H1 (cell line): ENCODE data around the gene PXMP4. TPM values are rescaled to one million over a fixed set of nuclear protein-coding genes. Genes with fewer than 3 reads are reported as not detected.

ENCODE experiments used
- CBX8 ChIP-seq: fragments of 300-800, 300-1000 bp; sonication (generic); IDR thresholded peaks from 2 replicates; pipeline ENCODE4 v1.7.1; 2016; ENCODE audit warnings: low read depth, low read length, borderline replicate concordance
- POLR2A ChIP-seq, 2 experiments: IDR thresholded peaks; 1 replicate in 1 of 2; 2 replicates in 1 of 2; pipeline ENCODE4 v1.6.1; 2011; ENCODE audit warnings: low read depth in 2 of 2, low read length in 2 of 2, mild to moderate bottlenecking in 2 of 2; ENCODE audit errors: control extremely low read depth in 1 of 2
- SIN3A ChIP-seq, 2 experiments: IDR thresholded peaks in 1 of 2; conservative IDR thresholded peaks in 1 of 2; 2 replicates each; pipeline ENCODE4 v1.6.1; 2011 to 2012; ENCODE audit warnings: low read length in 2 of 2, improper control_type of control experiment in 1 of 2, low read depth in 1 of 2, mild to moderate bottlenecking in 1 of 2
- SP1 ChIP-seq: IDR thresholded peaks from 2 replicates; pipeline ENCODE4 v1.6.1; 2011; ENCODE audit warnings: low read depth, low read length
- TAF7 ChIP-seq: optimal IDR thresholded peaks from 2 replicates; pipeline ENCODE3; 2011; ENCODE audit warnings: low read depth, mild to moderate bottlenecking, inconsistent platforms, low read length, moderate library complexity, borderline replicate concordance
- TEAD4 ChIP-seq: IDR thresholded peaks from 2 replicates; pipeline ENCODE4 v1.6.1; 2012; ENCODE audit warnings: low read depth, low read length, inconsistent platforms, mixed read lengths
- polyA plus RNA-seq, 7 experiments: library from polyadenylated mRNA; depleted of rRNA in 3 of 7; stranded (reverse) in 5 of 7; unstranded in 2 of 7; fragments of >200 nt in 5 of 7; fragments of 200-250 nt in 2 of 7; gene quantifications; 1 replicate in 5 of 7; 2 replicates in 1 of 7; 4 replicates in 1 of 7; pipeline versions ENCODE4 v1.2.1 to v1.2.3, GENCODE V29; 2011 to 2013; ENCODE audit warnings: missing spikeins in 2 of 7, mixed read lengths in 2 of 7
- total RNA-seq: library from RNA; stranded (reverse); fragmentation: NEBNext Ultra II Directional; extraction: Animal tissue kit (Norgen Biotek cat#: 25700); gene quantifications from 2 replicates; pipeline ENCODE4 v1.2.1, GENCODE V29; 2021

Gene PXMP4
- total and polyA plus RNA-seq, 2 of the 8 experiments (the other 6 are each of a cell fraction or from before 2014, with no cell fraction given): 3.3 to 3.4 TPM

- TF ChIP-seq CBX8: no peak
- TF ChIP-seq TEAD4: peak; percentile 36; the same call in 1 of the 2 replicates
- TF ChIP-seq SP1: no peak
- no peak for TF ChIP-seq POLR2A (IDR thresholded peaks at IDR 0.05; ENCODE audit: control extremely low read depth in 1 of 2, low read depth in 2 of 2, low read length in 2 of 2)
- TF ChIP-seq TAF7: no peak
- no peak for TF ChIP-seq SIN3A (conservative IDR thresholded peaks at IDR 0.05 in 1 of 2, IDR thresholded peaks at IDR 0.05 in 1 of 2; ENCODE audit: low read depth in 1 of 2, low read length in 2 of 2)
Measured at GRCh38 chr20:33693741-33694638, 26.1 kb downstream of the PXMP4 start (continued).
